GM18873 (cell line): ENCODE data around the gene BTG3.

Source experiments
- ATAC-seq: cut with Tn5 transposase; IDR thresholded peaks from one replicate; pipeline ENCODE4 v1.9.1; 2021; ENCODE audit warnings: mild to moderate bottlenecking, moderate library complexity, moderate number of reproducible peaks; ENCODE audit not compliant: unreplicated experiment, low FRiP score

Gene BTG3, protein sequence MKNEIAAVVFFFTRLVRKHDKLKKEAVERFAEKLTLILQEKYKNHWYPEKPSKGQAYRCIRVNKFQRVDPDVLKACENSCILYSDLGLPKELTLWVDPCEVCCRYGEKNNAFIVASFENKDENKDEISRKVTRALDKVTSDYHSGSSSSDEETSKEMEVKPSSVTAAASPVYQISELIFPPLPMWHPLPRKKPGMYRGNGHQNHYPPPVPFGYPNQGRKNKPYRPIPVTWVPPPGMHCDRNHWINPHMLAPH

DNA sequence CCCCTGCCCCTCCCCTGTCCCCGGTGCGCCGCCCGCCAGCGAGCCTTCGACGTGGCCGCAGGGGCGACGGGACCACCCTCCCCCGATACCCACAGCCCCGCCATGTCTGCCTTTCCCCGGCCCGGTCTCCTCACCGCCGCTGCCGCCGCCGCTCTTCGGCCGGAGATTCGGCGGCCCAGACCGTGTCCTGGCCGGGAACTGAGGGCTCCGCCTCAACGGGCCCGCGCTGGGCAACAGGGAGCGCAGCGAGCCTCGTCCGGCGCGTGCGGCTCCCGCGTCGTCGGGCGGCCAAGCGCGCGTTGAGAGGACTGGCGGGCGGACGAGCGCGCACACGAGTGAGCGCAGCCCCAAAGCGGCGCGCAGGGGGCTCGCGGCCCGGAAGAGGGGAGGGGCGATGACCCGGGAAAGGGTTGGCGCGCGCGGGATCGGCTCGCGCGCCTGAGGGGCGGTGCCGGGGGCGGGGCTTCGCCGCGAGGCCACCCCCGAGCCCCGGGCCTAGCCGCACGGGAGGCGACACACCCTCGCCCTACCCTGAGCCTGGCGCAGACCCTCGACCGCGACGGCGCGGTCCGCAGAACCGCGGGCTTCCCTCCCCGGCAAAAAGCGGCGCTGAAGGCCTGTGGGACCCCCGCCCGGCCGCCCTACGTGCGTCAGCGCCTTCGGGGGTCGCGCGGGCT is at the start of gene BTG3:
BTG3 (minus strand) TSS at position 337 of the 677 bp plus-strand sequence. CDS start 3,757 bp downstream, outside the sequence.
- ATAC-seq = peak; percentile 68

DNA sequence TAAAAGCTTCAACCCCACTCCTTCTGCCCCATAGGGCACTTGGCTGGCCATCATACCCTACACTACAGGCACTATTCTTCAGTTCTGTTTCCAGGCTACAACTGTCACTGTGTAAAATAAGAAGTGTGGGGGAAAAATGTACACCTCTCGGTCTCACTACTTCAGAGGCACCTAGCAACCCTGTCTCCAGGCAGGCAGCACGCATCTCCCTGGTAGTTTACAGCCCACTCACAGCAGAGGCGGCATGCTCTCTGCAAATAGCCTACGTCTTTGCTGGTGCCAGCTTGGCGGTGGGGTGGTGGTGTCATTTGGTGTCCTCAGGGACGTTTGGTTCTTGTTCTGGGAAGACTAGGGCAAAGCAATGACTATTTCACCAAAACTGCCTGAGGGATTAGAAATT is 48.2 kb upstream of the BTG3 start:
- ATAC-seq = no peak

DNA sequence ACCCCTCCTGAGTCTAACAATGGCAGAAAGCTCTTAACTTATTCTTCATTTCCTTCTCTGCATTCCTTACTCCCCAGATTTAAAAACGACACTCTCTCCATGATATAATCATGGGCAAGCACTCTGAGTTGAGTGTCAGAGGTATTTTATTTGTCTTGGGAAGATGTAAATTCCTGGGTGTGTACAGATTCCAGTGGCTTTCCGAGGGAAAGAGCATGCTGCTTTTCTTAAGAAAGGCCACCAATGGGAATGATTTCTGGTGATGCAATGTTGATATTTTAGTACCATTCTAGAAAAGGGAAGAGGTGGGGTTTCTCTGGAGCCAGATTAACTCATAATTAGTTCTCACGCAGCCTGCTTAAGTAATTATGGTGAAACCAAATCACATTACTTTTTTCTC is 47.8 kb upstream of the BTG3 start:
- ATAC-seq = no peak

DNA sequence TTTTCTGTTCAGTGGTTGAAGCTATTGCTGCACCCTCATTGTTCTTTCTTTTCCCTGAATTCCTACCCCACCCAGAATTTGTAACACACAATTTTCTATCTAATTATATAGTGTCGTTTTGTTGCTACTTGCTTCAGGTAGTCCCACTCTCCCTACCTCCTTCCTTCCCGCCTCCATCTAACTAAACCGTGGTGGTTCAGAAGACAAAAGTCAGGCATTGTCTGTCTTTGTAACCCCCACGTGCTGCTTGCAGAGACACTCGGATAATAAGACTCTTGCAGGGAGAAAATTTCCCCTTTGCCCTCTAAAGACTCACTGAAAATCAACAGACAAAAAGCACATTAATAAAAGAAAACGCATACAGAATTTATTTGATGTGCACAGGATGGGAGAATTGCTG is 46.2 kb upstream of the BTG3 start:
- no peak for ATAC-seq

DNA sequence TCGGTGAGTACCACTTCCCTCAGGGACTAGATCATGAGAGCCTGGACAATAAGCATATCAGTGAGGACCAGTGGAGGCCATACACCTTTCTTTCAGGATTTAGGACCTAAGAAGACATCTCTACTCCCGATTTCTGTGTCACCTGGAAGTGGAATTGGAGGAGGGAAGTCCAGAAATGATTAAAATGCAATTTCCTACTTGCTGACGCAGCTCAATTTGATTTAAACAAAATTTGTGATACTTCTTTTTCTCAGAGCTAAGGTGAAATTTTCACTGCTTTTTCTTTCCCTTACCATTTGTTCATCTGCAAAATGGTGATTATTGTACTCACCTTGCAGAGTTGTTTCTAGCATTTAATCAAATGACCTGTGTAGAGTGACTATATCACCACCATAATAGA is 38.8 kb upstream of the BTG3 start:
- no peak for ATAC-seq

DNA sequence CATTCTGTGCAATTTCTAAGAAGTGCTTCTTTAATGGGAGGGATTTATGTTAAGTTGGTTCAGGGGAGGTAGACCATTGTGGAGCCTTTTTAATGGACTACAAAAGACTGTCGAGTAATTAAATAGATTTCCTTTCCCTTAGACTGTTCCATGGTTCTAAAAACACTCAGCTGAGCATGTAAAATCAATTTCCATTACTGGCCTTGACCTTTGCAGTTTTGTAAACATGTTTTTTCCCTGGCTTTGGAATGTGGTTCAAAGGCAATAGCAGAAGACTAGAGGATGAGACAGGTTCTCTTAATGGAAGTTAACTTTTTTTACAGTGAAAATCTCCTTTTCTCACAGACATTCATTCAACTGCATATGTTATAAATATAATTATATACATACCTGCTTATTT is 37.6 kb upstream of the BTG3 start:
- no peak for ATAC-seq

DNA sequence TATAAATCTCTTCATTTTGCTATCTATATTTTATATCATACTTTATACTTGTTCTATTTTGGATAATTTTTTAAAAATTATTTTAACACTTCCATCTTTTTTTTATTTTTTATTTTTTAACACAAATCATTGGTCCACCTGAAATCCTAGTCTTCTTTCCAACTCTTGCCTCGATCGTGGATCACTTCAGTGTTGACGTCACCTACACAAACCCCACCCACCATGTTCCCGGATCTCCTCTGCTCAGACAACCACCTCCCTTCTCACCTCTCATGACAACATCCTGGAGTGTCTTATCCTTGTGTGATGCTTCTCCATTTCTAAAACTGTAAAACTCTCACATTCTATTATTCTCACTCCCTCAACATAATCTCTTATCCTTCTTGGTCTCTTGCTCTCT is 34.1 kb upstream of the BTG3 start:
- ATAC-seq = no peak

DNA sequence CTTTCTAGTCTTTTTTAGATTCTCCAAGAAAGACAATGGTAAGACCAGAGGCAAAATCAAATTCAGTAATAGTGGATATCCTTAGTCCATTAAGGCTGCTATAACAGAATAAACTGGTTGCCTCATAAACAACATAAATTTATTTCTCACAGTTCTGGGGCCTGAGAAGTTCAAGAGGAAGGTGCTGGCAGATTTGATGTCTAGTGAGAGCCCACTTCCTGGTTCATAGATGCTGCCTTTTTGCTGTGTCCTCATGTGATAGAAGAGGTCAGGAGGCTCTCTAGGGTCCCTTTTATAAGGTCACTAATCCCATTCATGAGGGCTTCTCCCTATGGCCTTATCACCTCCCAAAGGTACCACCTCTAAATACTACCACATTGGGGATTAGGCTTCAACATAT is 31.5 kb upstream of the BTG3 start:
- ATAC-seq = no peak

DNA sequence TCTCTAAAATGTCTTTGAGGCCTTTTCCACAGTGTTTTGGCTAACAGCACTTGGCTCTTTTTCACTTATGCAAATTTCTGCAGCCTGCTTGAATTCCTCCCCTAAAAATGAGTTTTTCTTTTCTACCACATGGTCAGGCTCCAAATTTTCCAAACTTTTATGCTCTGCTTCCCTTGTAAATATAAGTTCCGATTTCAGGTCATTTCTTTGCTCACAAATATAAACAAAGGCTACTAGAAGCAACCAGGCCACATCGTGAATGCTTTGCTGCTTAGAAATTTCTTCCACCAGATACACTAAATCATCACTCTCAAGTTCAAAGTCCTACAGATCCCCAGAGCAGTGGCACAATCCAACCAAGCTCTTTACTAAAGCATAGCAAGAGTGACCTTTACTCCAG is 28.1 kb upstream of the BTG3 start:
- ATAC-seq = no peak

DNA sequence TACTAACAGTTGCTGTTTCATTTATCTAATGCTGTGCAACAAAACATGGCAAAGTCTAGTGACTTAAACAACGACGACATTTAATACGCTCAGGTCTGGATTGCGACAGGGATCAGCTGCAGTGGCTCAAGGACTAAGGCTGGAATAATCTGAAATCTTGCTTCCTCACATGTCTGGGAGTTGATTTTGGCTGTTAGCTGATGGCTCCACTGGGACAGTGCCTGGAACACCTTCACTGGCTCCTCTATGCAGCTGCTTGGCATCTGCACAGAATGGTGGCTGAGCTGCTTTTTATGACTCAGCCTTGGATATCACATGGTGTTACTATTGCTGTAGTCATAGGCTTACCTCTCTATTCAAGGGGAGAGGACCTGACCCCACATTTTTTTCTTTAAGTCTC is 24.0 kb upstream of the BTG3 start:
- no peak for ATAC-seq

DNA sequence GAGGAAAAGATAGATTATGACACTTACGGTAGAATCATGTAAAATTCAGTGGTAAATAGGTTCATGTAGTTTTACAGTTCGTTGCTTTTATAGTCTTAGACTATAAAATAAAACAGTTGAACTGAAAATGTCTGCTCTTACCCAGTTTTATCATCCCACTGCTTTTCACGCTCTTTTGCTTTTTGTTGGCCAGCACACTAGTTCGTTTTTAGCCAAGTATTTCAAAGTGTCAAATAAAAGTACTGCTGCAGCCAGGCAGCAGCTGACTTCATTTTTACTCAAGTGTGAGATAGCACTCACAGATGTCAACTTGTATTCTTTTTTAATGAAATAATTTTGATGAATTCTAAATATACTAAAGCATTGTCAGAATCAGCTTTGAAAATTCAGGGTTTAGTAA is 18.5 kb upstream of the BTG3 start:
- no peak for ATAC-seq

DNA sequence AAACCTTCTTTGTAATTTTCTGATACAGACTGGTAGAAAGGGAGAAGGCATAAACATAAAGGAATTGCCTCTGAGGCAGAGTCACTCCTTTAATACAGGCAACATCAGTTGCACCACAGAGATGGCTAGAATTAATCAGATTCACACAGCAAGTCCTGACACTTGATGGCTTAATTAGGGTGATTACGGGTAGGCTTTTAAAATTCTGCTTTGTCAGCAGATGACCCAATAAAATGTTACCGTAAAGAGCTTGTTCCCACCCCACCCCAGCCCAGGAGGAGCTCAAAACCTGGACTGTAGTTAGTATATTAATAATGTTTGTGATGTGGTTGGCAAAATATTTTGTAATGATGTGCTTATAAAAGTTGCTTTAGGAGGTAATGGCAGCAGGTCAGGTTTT is 9.3 kb upstream of the BTG3 start:
- ATAC-seq = no peak

DNA sequence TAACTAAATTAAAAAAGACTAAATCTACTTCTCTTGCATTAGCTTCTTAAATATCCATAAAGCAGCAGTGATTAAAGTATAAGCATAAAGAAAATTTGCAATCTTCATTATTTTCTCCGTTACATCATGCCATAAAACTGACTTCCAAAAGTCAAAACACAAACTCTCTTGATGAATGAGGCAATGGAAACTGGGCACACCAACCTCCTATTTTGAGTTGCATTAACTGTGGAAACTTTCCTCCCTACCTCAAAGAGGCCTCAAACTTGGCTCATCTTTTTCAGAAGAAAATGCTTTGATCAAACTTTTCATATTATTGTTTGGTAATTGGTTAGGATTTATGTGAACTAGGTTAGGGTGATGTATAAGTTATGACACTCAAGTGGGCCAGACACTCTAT is 4.1 kb upstream of the BTG3 start:
- ATAC-seq = no peak

DNA sequence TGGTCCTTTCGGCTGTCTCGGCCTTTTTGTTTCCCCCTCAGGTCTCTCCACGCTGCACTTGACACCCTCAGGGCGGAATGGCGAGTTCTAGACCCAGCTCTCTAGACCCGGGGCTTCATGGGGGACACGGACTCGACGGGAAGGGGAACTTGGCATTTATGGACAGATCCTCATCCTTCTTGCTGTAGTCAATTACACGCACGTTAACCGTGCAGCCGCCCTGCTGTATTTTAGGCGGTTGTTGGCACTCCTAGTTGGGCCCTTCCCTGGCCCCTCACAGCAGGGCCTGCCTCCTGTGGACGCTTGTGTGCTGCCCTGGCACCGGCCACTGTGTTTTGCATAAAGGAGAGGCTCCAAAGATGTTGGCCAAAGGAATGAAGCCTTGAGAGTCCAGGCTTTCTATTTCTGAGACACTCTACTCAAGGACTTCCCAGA is 558 bp upstream of the BTG3 start:
- ATAC-seq = no peak

DNA sequence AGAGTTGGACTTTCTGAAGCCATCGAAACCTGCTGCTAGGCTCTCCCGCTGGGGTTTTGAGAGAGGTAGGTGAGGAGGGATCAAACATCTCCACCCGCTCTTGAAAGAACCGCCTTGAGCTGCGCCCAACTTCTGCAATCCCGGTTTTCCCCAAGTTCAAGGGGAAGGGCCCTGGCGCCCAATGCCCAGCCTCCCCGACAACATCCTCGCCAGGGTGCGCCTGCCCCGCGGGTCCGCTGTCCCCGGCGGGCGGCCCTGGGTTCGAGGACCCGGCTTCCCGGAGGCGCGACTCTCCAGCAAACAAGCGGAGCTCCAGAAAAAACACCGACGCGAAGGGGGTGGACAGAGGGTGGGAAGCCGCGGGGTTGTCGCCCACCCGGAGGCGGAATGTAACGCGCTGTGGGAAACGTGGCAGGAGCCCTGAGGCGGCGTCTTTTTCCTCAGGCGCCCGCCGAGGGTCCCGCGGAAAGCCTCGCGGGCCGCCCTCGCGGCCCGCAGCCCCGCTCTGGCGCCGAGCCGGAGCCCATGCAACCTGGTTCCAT is 607 bp downstream of the BTG3 start:
- ATAC-seq = no peak

DNA sequence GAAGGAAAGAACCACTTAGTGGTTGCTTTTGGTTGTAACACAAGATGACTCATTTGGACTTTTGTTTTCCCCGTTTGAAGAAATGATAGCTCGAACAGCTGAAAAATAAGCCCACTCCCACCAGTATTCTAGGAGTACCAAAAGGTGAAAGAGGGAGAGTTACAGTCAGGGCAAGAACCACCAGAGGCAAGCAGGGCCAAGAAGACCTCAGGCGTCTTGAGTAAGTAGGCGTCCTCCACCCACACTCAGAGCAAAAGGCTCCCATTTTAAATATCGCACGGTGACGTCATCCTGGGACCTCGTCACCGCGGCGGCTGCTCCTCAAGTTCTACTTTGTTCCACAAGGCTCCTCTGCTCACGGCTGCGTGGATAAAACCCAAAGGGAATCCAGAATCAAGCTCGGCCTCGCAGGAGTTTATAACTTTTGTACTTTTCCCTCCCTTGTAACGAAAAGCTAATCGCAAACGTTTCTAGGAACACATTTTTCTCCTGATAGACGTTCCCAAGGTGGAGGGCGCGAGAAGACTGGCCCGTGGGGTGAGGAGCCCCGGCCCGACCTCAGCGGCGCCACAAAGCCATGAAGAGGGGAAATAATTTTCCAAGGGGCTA is 1.2 kb downstream of the BTG3 start:
- ATAC-seq = peak; percentile 77

DNA sequence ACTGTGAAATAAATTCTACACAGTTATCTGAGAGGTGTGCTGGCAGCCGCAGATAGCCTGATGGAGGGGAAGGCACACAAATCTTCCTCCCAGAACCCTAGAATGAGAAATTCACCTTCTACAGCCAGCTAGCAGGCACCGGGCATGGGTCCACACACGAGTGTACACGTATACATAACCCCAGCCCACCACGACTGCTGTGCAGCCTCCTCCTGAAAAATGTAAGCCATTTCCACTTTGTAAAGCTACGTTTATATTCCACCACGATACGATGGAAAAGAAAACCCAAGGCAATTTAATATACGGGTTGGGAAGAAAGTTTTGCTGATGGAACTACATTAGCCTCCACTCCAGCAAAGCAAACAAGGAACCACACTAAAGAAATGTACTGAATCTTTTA is 1.8 kb downstream of the BTG3 start:
- no peak for ATAC-seq

DNA sequence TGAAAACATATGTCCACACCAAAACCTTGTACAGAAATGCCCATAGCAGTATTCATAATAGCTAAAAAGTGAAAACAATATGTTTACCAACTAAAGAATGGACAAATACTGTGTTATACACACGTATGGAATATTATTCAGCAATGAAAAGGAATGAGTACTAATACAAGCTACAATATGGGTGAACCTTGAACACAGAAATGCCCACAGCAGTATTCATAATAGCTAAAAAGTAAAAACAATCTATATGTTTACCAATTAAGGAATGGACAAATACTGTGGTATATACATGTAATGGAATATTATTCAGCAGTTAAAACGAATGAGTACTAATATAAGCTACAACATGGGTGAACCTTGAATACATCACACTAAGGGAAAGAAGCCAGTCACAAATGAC is 3.0 kb downstream of the BTG3 start:
- ATAC-seq = no peak

DNA sequence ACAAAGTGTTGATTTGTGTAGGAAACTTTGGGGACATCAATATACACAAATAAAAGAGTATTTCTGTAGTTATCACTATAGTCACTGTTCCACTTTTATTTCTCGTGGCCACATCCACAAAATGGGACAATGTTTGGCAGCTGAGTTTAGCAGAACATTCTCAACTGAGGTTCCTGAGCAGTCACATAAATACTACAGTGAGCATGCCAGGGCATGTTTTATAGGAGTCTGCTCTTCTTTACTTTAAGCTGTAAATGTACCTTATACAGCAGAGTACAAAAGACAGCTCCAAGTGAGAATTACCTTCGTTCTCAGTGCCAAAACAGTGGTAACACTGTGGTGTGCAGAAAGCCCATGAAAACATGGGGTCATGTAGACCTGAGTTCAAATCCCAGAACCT is 5.0 kb downstream of the BTG3 start:
- no peak for ATAC-seq

DNA sequence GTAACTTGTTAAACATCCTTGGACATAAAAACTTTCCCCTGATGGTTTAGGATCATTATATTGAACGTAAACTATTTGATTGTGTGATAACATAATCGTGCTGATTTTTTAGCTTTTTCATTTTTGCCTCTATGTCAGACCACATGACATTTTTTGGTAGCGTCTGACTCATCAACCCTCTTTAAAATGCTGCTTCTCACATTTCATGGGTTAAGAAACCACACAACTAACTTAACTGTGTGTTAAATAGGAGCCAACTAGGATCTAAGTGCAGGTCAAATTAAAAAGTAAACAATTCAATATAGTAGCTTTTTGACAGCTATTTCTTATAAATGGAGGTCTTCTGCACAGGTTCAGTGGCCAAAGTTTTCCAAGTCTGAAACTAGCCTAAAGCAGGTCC is 9.8 kb downstream of the BTG3 start:
- no peak for ATAC-seq

DNA sequence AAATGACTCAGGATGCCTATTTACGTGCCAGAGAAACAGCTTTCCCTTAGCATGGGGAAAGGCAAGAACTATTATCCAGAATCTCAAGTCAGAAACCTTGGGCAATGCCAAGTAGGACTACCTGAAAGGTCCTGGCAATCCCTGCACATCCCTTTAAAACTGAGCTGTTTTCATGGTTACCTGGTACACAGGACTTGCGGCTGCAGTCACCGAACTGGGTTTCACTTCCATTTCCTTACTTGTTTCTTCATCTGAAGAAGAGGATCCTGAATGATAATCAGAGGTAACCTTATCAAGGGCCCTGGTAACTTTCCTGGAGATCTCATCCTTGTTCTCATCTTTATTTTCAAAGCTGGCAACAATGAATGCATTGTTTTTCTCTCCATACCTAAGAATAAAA is 14.3 kb downstream of the BTG3 start:
- peak; percentile 52 for ATAC-seq

DNA sequence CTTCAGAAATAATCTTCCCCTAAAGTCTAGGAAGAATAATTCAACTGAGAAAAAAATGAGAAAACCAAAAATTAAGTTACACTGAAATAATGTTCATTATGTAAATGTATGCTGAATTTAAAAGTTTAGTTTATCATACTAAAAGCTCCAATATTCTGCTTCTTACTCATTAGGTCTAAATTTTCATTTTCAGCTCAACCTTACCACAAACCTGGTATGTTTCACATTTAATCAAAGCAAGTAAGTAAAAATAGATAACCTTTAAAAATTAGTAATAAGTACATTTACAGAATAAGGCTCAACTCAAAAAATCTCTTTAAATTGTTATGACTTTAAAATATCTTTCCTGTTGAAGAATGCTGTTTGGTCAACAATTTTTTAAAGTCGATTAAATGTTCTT is 15.0 kb downstream of the BTG3 start:
- no peak for ATAC-seq
